ENCODE measurements around the gene POU2AF1. TPM values are rescaled to one million over a fixed set of nuclear protein-coding genes. Genes with fewer than 3 reads are reported as not detected.

The POU2AF1 gene
- total RNA-seq, 1 donor from 2014 or later = not detected

- DNase-seq = no peak
Measured at GRCh38 chr11:111310723-111311122, 68.4 kb downstream of the POU2AF1 start.

GRCh38 chr11:111310088-111310487 lies 69.0 kb downstream of the POU2AF1 start:
- DNase-seq = no peak

- DNase-seq = no peak
Measured at GRCh38 chr11:111309215-111309915, 69.7 kb downstream of the POU2AF1 start.

- no peak for DNase-seq
Measured at GRCh38 chr11:111308140-111308539, 70.9 kb downstream of the POU2AF1 start.

- no peak for DNase-seq
Measured at GRCh38 chr11:111307472-111308108, 71.5 kb downstream of the POU2AF1 start.

GRCh38 chr11:111306321-111306720 lies 72.8 kb downstream of the POU2AF1 start:
- DNase-seq = no peak

GRCh38 chr11:111305876-111306275 lies 73.2 kb downstream of the POU2AF1 start:
- DNase-seq = no peak

- no peak for DNase-seq
Measured at GRCh38 chr11:111305162-111305802, 73.8 kb downstream of the POU2AF1 start.

- DNase-seq = no peak
Measured at GRCh38 chr11:111303461-111303860, 75.6 kb downstream of the POU2AF1 start.

GRCh38 chr11:111302298-111302697 lies 76.8 kb downstream of the POU2AF1 start:
- no peak for DNase-seq

Other genes with a start within 250 kb of the POU2AF1 start
- not detected in 2 replicates for gene POU2AF2, start 133.6 kb downstream of the POU2AF1 start, total RNA-seq
- not detected in 2 replicates for gene POU2AF3, start 80.7 kb downstream of the POU2AF1 start, total RNA-seq
- not detected in 2 replicates for gene BTG4, start 133.1 kb upstream of the POU2AF1 start, total RNA-seq
- not detected in 2 replicates for gene HOATZ, start 135.5 kb upstream of the POU2AF1 start, total RNA-seq
- gene LAYN, start 161.4 kb upstream of the POU2AF1 start, total RNA-seq = 71.8 and 91.7 TPM in 2 replicates
- gene SIK2, start 223.2 kb upstream of the POU2AF1 start, total RNA-seq = 12.8 and 13.2 TPM in 2 replicates

All from dermis blood vessel endothelial cell (primary cell).